GM18502 (cell line): ENCODE measurements around the gene AKAP13.

Source experiments
- ATAC-seq: cut with Tn5 transposase; IDR thresholded peaks from one replicate; pipeline ENCODE4 v1.9.1; 2021; ENCODE audit warnings: mild to moderate bottlenecking; ENCODE audit not compliant: unreplicated experiment, poor library complexity

The AKAP13 gene

GRCh38 chr15:85768595-85769168, 388.3 kb downstream of the AKAP13 start:
- no peak for ATAC-seq

DNA sequence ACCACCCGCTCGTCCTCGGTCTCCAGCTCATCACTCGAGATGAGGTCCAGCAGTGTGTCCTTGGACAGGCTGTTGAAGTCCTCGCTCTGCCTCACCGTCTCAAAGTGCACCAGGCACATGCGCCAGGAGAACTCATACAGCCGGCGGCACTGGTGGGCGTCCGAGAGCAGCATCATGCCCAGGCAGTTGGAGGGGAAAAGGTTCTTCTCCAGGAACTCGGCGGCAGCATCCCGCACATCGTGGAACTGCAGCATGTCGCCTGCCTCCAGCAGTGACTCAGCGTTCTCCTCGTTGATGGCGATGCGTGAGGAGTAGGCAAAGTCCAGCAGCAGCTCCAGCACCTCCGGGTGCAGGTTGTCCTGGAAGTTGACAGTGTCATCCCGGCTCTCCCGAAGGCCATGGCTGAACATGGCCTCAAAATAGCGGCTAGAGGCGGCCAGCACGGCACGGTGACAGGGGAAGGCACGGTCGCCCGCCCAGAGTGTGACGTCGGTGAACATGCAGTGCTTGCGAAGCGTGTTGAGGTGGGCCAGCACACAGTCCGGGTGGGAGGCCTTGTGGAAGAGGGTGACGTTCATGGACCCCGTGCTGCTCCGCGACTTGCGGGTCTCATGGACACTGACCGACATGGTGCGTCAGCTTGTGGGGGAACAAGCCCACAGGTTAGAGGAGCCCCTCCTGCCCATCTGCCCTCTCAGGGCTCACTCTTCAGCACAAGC, 388.9 kb downstream of the AKAP13 start:
- ATAC-seq, result no peak

DNA sequence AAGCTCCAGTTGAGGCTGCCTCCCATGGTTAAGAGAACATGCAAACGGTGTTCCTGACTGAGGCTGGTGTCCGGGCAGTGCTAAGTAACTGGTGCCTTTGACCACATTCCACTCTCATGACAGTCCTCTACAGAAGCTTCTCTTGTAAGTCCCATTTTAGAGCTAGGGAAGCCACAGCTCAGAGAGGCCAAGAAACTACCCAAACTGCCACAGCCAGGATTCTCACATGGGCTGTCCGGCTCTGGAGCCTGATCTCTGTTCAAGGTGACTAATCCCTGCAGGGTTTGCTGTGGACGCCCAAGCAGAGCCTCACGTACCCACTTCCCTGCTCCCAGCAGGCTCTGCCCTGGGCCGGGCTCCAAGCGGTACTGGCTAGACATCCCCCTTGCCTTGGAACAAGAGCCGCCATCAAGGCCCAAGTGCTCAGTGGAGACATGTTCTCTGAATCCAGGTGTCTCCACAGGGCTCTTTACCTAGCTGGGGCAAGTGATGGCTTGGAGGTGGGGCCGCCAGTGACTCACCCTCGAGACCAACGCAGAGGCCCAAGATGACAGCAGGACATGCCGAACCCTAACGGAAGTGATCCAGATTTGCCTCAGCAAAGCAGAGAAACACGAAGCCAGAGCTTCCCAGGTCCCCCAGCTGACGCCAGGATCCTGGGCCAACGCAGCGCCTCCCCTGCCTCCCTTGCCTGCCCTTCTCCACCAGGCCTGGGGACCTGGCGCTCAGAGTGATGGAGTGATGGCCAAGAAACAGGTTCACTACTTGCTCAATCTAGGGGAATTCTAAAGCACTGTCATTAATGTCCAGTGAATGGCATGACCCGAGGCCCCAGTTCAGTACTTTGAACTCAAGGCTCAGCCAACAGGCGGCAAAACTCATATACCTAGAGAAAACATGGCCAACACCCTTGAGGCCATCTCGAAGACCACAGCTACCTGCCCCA, 390.0 kb downstream of the AKAP13 start:
- no peak for ATAC-seq

- no peak for ATAC-seq
Measured at GRCh38 chr15:85771271-85771670, 390.9 kb downstream of the AKAP13 start.

- ATAC-seq, result no peak
Measured at GRCh38 chr15:85771781-85772445, 391.5 kb downstream of the AKAP13 start.

DNA sequence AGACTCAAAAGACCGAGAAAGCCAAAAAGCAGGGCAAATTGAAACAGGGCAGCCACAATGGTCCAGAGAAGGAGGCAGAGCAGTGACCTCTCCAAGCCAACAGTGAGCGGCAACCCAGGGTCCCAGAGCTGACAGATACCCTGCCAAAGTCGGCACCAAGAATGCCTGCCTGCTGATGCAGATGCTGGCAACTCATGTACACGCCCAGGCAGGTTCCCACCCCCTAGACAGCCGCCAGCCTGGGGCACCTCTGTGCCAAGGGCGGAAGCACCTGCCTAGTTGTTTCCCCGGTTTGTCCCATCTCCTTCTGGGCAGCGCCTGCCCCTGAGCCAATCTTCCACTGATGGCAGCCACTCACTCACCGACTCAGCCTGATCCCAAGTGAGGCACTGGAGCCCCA, 392.3 kb downstream of the AKAP13 start:
- no peak for ATAC-seq

DNA sequence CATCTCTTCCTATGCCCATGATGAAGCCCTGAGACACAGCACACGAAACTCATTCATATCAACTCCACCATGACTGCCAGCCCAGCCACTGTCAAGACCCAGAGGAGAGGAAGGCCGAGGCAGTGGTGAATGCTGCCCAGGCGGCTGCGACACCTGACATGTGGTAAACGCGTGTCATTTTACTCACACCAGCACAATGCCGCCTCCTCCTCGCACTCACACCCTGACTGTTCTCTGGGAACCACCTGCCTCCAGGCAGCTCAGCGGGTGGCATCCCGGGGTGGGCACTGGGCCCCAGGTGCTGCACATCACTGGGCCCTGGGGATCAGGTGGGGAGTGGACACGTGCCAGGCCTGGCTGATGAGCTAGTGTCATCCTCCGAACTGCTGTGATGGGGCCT, 392.8 kb downstream of the AKAP13 start:
- ATAC-seq, result no peak

- ATAC-seq, result no peak
Measured at GRCh38 chr15:85773970-85774369, 393.6 kb downstream of the AKAP13 start.

DNA sequence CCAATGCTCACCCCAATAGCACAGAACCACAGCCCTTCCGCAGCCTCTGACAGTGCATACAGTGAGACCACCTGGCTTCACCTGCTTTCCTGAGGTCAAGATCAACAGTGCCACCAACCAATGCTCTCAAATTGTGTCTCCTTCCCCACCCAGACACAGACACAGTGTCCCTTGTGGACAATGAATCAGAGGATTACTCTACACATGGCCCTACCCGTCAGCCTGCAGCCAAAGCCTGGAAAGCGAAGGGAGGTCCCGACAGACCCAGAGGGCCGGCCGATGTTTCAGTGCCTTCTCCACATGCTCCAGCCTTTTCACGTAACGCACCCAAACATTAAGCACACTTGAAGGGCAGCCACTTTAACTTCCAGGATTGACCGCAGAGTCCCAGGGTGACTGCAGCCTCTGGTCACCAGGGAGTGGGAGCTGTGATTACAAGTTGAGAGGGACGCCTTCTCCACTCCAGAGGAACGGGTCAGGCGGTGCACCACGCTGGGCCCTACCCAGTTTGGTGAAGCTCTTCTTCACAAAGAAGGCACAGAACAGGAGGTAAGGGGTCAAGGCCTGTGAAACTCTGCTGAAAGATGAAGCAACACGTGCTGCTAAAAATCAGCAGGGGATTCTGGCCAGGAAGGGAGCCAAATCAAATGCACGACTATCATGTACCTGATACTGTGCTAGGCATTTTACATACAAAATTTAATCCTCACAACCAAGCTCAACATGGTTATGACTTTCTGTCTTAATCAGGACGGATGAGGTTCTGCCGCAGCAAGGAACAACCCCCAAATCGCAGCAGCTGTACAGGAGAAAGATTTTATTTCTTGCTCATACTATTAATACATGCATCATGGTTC, 397.1 kb downstream of the AKAP13 start:
- ATAC-seq, result no peak

GRCh38 chr15:85778107-85778776, 397.8 kb downstream of the AKAP13 start:
- no peak for ATAC-seq

GRCh38 chr15:85779249-85779648, 398.8 kb downstream of the AKAP13 start:
- no peak for ATAC-seq

- ATAC-seq, result no peak
Measured at GRCh38 chr15:85780225-85780985, 400.0 kb downstream of the AKAP13 start.

GRCh38 chr15:85781099-85781498, 400.7 kb downstream of the AKAP13 start:
- ATAC-seq, result no peak

- no peak for ATAC-seq
Measured at GRCh38 chr15:85782064-85782463, 401.7 kb downstream of the AKAP13 start.

GRCh38 chr15:85785887-85786780, 405.7 kb downstream of the AKAP13 start:
- peak; percentile 40 for ATAC-seq

DNA sequence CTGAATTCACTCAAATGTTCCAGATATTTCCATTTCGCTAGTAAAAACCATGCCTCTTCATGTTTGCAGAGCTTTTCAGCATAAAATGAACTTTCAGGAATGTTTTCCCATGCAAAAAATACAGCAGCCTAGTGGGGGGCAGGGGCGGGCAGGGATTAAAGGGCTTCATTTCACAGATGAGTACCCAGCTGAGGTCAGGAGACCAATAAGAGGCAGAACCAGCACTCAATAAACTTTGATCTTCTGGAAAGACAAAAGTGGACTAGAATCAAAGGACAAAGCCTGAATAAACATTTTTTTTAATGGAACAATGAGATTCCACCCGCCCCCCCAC, 406.3 kb downstream of the AKAP13 start:
- ATAC-seq, result no peak

DNA sequence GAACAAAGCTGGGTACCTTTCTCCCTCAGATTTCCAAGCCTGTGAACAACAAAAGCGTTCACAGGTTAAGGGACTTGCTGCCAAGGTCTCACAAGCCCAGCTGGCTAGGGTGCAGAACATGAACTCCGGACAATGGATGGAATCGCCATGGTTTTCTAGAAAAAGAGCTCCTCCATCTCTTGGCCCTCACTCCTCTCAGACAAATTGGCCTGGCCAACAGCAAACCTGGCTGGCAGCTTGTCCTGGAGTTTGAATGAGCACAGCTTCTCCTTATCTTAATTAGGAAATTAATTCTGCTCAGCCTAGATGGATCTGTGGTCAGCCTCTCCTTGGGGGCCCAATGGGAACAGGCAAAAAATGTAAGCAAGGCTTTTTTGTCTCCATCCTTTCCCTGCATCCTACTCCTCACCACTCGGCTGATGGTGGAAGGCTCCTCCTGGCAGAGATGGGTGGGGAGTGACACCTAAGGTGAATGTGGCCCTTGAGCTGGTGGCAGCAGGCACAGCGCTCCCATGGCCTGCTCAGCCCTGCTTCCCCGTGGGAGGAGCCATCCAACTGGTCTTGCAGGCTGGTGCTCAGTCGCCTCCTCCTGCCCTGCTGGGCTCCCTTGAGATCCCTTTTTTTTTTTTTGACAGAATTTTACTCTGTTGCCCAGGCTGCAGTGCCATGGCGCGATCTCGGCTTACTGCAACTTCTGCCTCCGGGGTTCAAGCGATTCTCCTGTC, 408.5 kb downstream of the AKAP13 start:
- no peak for ATAC-seq
